Islet precursor cell (in vitro differentiated cells): ENCODE data around the gene KDM4E.
"Not testable (repeated sequence)": the region's sequence is repeated elsewhere in the genome, so short reads cannot be mapped to it uniquely, and the experiment has no call there.

Source experiments
- DNase-seq: peaks from one replicate; pipeline ENCODE4 v3.0.0-alpha.2; 2018

Gene KDM4E

DNA sequence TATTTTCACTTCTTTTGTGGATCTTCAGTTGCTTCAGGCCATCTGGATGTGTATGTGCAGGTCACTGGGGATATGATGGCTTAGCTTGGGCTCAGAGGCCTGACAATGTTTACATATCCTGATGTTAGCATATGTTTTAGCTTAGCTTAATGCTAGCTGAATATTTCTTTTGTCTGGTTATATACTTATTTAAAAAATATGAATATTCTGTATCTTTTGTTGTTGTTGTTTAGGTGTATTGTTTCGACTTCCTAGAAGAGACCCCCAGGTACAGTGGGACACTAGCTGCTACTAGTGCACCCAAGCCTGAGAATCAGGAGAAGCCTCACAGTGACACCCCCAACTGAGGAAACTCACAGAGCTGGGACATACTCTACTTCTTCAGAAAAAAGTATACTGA lies at the start of gene KDM4E:
KDM4E (plus strand) TSS at position 301 of the 400 bp plus-strand sequence. CDS start 300 bp downstream, outside the sequence.
- DNase-seq: no peak

DNA sequence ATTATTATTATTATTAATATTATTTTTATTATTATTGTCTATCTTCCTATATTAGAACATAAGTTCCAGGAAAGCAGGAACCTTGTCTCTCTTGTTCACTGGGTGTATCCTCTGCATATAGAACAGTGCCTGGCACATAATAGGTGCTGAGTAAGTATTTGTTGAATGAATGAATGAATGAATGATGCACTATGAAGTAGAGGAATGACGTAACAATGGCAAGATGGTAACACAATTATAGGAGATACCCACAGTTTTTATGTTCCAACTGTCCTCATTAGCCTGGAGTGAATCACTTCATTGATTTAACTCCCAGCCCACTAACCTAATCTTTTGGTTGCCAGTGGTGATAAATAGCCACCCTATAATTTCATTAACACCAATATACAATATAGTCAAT lies 49.5 kb upstream of the KDM4E start:
- DNase-seq: no peak

GRCh38 chr11:94987378-94987777 lies 37.7 kb upstream of the KDM4E start:
- no peak for DNase-seq

DNA sequence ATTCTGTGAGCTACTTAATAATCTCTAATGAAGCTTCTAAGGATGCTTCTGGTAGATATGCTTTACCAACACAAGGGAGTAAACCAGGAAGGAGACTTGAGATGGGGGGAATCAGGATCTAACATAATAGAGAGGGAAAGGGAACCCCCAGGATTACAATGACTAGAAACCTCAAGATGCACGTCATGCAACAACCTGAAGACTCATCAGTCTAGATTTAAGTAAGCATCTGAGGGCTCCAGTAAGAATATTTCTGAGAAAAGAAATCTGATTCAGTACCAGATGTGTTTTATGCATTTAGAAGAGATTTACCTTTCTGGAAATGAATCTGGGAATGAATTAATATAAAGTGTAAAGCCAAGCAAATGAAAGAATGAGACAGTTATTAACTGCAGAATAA lies 36.3 kb upstream of the KDM4E start:
- no peak for DNase-seq

DNA sequence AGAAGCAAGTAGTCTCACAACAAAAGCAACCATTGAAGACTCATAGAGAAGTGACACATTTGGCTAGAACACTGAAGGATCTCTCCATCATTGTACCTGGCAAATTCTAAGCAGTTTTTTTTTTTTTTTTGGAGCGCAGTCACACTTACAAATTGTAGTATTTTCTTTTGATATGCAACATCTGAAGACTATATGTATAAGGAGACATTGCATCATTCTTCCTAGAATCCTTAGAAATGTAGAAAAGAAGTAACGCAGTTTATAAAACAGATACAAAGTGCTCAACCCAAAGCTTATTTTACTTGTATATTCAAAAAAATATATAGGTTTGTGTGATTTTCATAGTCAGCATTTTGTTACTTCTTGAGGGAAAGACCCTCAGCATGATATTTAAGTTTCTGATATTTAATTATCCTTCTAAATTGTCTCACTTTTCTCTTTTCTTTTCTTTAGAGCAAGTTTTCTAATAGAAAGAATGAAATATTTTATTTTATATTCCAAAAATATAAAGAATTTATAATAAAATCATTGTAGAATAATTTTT lies 31.6 kb upstream of the KDM4E start:
- DNase-seq: no peak

DNA sequence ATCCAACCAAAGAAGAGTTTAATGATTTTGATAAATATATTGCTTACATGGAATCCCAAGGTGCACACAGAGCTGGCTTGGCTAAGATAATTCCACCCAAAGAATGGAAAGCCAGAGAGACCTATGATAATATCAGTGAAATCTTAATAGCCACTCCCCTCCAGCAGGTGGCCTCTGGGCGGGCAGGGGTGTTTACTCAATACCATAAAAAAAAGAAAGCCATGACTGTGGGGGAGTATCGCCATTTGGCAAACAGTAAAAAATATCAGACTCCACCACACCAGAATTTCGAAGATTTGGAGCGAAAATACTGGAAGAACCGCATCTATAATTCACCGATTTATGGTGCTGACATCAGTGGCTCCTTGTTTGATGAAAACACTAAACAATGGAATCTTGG lies 27.6 kb upstream of the KDM4E start:
- no peak for DNase-seq

DNA sequence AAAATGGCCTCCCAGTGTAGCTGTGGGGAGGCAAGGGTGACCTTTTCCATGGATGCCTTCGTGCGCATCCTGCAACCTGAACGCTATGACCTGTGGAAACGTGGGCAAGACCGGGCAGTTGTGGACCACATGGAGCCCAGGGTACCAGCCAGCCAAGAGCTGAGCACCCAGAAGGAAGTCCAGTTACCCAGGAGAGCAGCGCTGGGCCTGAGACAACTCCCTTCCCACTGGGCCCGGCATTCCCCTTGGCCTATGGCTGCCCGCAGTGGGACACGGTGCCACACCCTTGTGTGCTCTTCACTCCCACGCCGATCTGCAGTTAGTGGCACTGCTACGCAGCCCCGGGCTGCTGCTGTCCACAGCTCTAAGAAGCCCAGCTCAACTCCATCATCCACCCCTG lies 26.8 kb upstream of the KDM4E start:
- no peak for DNase-seq

GRCh38 chr11:95003716-95004115 lies 21.3 kb upstream of the KDM4E start:
- DNase-seq: no peak

- no peak for DNase-seq
Measured at GRCh38 chr11:95005642-95006041, 19.4 kb upstream of the KDM4E start.

DNA sequence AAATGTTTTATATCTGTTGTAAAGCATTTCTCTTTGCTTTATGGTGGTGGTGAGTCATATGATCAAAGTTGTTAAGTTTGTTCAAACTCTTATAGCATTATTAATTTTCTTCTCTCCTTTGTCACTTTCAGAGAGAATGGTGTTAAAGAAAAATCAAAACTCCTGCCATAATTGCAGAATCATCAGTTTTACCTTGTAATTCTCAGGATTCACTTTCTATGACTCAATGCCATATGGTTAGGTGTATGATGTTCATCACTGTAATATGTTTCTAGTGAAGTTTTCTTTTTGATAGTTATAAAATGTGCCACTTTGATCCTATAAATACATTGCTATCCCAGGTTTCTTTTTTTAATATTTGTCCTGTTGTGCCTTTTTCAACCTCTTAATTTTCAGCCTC lies 13.7 kb upstream of the KDM4E start:
- no peak for DNase-seq

GRCh38 chr11:95014184-95014821 lies 10.8 kb upstream of the KDM4E start:
- no peak for DNase-seq

DNA sequence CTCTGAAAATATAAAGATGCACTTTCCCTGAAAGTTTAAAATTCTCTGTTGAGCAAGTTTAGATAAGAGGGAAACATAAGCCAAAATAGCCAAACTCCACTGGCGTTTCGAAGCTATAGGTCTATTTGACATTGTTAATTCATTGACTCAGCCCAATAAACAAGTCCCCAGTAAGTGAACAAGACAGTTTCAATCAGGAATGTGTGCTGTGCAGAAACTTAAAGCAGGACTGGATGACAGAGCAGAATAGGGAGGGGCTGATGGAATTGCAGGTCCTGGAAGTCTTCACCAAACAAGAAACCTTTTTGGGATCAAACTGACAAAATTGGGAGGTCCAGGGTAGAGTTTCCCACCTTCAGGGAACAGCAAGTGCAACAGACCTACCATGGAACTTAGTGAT lies 8.9 kb upstream of the KDM4E start:
- no peak for DNase-seq

DNA sequence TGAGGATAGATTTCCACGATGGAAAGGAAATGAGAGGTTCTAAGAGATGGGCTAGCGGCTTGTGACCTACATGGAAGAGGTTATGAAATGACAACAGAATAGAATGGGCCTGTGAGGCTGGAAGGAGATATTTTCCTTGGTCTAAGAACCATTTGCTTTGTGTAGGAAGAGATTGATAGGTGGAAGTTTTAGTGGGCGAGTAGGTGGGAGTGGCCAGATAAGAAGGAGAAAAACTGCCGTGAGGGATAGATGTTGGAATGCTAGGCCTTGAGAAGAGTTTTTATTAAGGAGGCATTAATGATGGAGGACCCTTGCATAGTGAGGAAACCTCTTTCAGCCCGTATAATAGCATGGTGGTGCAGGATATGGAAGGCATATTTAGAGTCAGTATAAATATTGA lies 3.6 kb upstream of the KDM4E start:
- not testable (repeated sequence) for DNase-seq

- DNase-seq: not testable (repeated sequence)
Measured at GRCh38 chr11:95025594-95025993, 536 bp downstream of the KDM4E start.

- no peak for DNase-seq
Measured at GRCh38 chr11:95028357-95028756, 3.3 kb downstream of the KDM4E start.

DNA sequence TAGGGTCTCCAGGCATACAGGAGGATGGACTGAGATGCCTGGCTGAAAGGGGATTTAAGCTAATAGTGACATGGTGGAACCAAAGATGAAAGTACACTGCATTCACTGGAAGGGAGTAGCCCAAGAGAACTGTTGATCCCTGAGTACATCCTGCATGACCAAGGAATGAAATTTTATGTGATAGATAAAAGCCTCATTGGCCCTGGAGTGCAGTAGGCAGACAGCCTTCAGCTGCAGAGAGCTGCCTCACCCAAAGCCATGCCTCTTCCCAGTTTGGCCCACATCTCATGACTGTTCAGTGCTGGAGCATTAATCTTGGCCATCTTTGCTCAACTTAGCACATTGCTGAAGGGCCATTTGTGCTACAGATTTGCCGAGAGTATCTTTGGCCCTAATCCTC lies 8.0 kb downstream of the KDM4E start:
- DNase-seq: no peak

DNA sequence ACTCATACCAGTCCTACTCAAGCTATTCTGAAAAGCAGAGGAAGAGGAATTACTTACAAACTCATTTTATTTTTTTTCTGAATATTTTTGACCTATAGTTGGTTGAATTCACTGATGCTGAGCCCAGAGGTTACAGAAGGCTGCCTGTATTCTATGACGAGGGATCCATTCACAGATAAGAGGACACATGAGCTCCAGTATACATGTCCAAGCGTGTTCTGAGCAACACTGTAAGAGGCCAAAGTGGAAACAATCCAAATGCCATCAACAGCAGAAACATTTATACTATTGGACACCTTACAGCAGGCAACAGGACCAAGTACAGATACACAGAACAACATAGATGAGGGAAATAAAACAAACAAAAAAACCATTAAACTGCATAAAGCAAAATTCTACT lies 10.3 kb downstream of the KDM4E start:
- DNase-seq: no peak

- not testable (repeated sequence) for DNase-seq
Measured at GRCh38 chr11:95037356-95038035, 12.4 kb downstream of the KDM4E start.

GRCh38 chr11:95042239-95042638 lies 17.2 kb downstream of the KDM4E start:
- DNase-seq: no peak

- DNase-seq: no peak
Measured at GRCh38 chr11:95042906-95043305, 17.8 kb downstream of the KDM4E start.

GRCh38 chr11:95044010-95044409 lies 19.0 kb downstream of the KDM4E start:
- no peak for DNase-seq

DNA sequence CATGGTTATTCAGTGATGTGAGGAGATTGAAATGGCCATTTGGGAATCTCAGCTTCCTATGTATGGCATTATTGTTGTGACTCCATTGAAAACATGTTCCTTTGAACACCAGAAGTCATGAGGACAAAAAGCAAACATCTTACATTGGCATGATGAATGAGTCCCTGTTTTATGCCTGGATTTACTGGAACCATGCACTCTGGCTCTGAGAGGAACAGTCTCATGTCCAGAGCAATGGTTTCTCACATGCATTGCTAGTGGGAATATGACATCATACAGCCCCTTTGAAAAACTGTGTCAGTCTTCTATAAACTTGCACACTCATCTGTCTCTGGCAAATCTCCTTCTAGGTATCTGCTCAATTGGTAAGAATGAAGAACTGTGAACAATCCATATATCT lies 20.8 kb downstream of the KDM4E start:
- no peak for DNase-seq

GRCh38 chr11:95049122-95049521 lies 24.1 kb downstream of the KDM4E start, which contains the start of gene KDM4F:
TSS of gene KDM4F (plus strand) at chr11:95049422.
- DNase-seq: not testable (repeated sequence)

GRCh38 chr11:95050595-95051202 lies 25.6 kb downstream of the KDM4E start:
- no peak for DNase-seq
